Amniotic stem cell (primary cell): ENCODE results near the gene NSF.
"Not testable (repeated sequence)": the region's sequence is repeated elsewhere in the genome, so short reads cannot be mapped to it uniquely, and the experiment has no call there.

Experiments used
- DNase-seq: peaks from one replicate; lab custom pipeline; 2025; lab: John Stamatoyannopoulos, UW

NSF gene

GRCh38 chr17:46628753-46629436, 38.4 kb downstream of the NSF start:
- DNase-seq: not testable (repeated sequence)

GRCh38 chr17:46632146-46632545, 41.7 kb downstream of the NSF start:
- not testable (repeated sequence) for DNase-seq

DNA sequence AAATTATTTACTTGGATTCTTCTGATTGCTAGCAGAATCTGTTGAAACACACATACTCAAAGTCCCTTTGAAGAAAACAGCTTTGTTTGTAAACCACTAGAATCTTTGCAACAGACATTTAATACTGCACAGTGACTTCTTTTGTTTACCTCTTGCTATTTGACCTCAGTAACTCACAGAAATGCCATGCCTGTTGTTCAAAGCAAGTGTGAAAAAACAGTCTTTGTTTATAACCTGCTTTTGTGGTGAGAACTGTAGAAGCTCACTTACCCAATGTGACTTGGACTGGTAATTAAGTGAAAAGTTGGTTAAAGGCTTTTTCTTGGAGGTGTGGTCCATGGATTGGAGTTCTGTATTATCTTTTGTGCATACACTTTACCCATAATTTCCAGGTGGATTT, 44.4 kb downstream of the NSF start:
- not testable (repeated sequence) for DNase-seq

- not testable (repeated sequence) for DNase-seq
These were observed 51.6 kb downstream of the NSF start for GRCh38 chr17:46641861-46642656.

GRCh38 chr17:46647251-46647650, 56.8 kb downstream of the NSF start:
- not testable (repeated sequence) for DNase-seq

GRCh38 chr17:46647688-46648278, 57.3 kb downstream of the NSF start:
- DNase-seq: not testable (repeated sequence)

DNA sequence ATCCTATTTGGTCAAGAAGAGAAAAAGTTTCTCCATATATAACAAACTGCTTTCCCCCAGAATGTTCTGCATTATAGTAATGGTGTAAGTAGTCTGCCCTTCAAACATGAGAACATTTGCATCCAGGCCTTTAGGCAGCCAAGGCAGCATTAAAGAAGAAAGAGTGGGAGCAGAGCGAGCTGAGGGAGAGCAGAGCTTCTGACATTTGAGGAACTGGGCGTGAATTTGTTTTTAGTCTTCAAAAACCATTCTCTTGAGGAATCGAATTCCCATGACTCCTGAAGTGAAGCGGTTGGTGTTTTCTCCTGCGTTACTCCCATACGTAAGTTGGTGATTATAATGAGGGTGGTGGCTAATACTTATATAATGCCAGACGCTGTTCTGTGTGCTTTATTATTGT, 58.8 kb downstream of the NSF start:
- DNase-seq: not testable (repeated sequence)

DNA sequence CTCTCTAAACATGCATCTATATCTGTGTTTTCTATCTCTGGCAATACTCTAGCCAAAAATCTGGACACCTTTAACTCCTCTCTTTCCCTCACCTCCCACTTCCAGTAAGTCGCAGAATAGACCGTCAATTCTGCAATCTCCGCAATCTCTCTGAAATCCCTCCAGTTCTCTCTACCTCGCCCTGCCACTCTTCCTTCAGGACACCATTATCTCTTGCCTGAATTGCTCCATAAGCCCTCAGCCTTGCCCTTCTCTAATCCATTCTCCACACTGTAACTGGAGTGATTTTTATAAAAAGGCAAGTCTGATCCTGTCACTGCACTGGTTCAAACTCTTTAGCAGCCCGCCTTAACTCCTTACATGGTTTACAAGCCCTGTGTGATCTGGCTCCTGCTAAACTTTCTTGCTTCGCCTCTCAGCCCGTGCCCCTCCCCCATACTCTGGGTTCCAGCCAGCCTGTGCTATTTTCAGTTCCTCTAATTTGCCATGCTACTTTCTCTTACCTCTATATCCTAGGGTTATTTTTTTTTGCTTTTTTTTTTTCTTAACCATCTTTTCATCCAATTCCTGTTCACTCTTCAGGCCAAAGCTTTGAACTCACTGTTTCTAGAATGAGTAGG, 61.7 kb downstream of the NSF start:
- DNase-seq: not testable (repeated sequence)

GRCh38 chr17:46658235-46658634, 67.8 kb downstream of the NSF start:
- DNase-seq: not testable (repeated sequence)

GRCh38 chr17:46659702-46660101, 69.2 kb downstream of the NSF start:
- not testable (repeated sequence) for DNase-seq

- not testable (repeated sequence) for DNase-seq
These were observed 72.7 kb downstream of the NSF start for GRCh38 chr17:46663123-46663522.

GRCh38 chr17:46663552-46663951, 73.1 kb downstream of the NSF start:
- not testable (repeated sequence) for DNase-seq

DNA sequence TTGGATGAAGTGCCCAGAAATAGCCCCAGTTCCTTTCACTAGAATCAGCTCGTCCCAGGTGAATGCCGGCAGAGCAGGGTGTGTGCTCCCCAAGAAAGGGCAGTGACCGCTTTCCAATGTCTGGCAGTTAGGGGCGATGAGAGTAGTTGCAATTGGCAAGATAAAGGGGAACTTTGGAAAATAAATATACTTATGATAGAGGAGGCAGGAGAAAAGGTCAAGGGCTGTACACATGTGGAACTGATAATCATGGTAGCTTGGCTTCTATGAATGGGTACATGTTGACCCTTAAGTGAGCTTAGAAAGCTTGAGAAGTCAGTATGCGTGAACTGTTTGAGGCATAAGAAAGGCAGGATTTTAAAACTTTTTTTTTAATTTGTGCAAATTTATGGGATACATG, 75.5 kb downstream of the NSF start:
- not testable (repeated sequence) for DNase-seq

GRCh38 chr17:46670789-46671188, 80.3 kb downstream of the NSF start:
- not testable (repeated sequence) for DNase-seq

DNA sequence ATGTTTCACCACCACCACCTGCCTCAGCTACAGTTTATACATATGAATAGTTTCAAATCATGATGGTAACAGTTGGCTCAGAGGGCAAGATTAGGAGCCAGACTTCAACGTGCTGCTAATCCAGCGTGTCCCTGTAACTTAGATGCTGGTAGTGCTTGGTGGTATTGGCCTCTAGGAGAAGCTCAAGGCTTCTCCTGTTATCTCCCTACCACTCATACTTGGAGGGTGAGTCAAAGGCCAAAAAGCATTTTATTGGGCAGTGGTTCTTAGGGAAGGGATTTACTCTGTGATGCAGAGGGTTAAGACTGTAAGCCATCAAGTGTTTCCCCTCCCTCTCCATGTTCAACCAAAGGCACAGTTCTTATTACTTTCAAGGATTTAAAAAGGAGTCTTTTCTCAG, 82.3 kb downstream of the NSF start:
- not testable (repeated sequence) for DNase-seq

- DNase-seq: not testable (repeated sequence)
These were observed 87.3 kb downstream of the NSF start for GRCh38 chr17:46677819-46678218.

DNA sequence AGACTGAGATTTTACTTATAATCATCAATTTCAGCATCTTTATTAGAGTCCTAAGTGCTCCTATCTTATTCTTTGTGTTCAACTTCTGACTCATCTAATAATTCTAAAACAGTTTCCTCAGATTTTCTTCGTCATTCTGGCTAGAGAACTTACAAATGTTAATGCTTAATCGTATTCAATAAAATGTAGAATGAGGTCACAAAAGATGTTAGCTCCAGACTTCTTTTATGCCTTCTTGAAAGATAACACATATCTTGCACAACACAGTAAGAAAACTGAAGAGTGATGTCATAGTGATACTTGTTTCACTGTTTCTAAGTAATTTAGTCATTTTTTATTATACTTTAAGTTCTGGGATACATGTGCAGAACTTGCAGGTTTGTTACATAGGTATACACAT, 93.2 kb downstream of the NSF start:
- not testable (repeated sequence) for DNase-seq

DNA sequence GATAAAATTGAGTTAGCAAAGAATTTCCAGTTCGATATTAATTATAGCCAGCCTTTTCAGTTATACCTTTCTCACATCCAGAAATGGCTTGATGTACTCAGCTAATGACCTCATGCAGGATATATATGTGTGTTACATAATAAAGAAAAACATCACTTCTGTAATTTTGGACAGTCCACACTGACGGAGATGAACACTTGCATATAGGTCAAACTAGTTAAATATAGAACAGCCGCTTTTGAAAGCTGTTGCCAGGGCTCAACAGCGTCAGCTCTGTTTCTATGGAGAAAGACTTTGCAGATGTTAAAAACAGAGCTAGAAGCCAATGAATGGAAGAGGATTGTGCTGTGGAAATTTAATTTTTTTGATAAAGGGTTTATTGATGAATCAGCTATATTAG, 94.8 kb downstream of the NSF start:
- not testable (repeated sequence) for DNase-seq

- not testable (repeated sequence) for DNase-seq
These were observed 101.7 kb downstream of the NSF start for GRCh38 chr17:46692196-46692595.

DNA sequence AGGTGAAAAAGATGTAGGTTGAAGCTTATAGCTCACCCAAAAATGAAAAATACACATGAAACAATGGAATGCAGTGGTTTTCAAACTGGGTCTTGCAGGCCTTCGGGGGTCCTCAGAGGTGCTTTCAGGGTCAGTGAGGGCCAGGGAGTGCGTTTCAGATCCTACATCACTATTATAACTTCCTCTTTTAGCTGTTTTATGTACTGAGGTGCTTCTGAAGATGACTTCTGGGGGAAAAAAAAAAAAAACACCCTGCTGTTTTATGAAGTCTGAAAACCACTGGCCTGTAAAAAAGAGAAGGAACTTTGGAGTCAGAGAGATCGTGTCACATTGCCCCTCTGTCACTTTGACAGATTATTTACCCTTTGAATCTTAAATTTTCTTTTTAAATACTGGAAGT, 102.8 kb downstream of the NSF start:
- DNase-seq: not testable (repeated sequence)

DNA sequence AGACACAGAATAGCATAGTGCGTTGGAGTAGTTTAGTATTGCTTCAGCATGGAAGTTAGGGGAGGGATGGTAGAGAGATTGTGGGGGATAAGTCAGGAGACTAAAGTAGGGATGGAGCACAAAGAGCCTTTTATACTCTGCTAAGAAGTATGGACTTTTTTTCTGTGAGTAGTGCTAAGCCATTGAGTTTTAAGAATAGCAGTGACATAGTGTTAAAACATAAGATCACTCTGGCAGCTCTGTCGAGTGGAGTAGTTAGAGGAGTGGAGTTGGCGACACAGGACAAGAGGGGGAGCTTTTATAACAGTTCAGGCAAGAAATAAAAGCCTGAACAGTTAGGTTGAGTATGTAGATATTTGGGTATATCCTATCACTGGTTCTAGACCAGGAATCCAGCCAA, 106.1 kb downstream of the NSF start:
- DNase-seq: not testable (repeated sequence)

GRCh38 chr17:46699014-46699413, 108.5 kb downstream of the NSF start:
- DNase-seq: not testable (repeated sequence)
